Measurements from ENCODE around the gene UMODL1. TPM values are rescaled to one million over a fixed set of nuclear protein-coding genes. Genes with fewer than 3 reads are reported as not detected.
A peak's percentile ranks its signal among the peaks of the same experiment; 100 is the strongest.

UMODL1 gene
- polyA plus RNA-seq, 2 donors = 0.12 to 0.18 TPM

DNA sequence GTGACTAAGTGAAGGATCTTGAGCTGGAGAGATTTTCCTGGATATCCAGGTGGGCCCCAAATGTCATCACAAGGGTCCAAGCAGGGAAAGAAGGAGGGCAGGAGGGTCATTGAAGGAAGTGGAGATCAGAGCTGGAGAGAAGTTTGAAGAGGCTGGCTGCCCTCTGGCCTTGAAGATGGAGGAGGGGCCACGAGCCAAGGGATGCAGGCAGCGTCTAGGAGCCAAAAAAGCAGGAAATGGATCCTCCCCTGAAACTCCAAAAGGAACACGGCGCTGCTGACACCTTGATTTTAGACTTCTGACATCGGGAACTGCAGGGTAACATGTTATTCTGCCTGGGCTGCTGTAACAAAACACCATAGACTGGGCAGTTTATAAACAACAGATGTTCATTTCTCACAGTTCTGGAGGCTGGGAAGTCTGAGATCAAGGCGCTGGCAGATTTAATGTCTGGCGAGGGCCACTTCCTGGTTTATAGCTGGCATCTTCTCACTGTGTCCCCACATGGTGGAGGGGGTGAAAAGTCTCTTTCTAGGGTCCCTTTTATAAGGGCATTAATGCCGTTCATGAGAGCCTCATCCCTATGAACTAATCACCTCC lies 32.2 kb upstream of the UMODL1 start:
- no peaks in the 10 kb centered on the region for H3K27me3 ChIP-seq (ENCODE audit: control insufficient read depth in 1 of 2, insufficient read depth in 2 of 2, low read length in 2 of 2)
- no peak overlapping the region for H3K4me3 ChIP-seq (ENCODE audit: low read depth in 1 of 2, low read length in 2 of 2)
- peaks cover 0 to 14% of the 10 kb centered on the region in 2 donors for H3K4me1 ChIP-seq (ENCODE audit: control insufficient read depth in 2 of 2, insufficient read depth in 2 of 2, low read length in 1 of 2)
- no peaks in the 10 kb centered on the region for H3K36me3 ChIP-seq (ENCODE audit: control insufficient read depth in 2 of 2, insufficient read depth in 2 of 2, low read length in 1 of 2)
- H3K27ac ChIP-seq (ENCODE audit: low read depth in 2 of 2, low read length in 1 of 2) = peak overlapping the region in 1 of 2 donors; percentile 35
- 71 to 75% methylated on average over 8 of the region's 8 CpGs for WGBS, 2 donors
- H3K9me3 ChIP-seq (ENCODE audit: control insufficient read depth in 2 of 2, insufficient read depth in 1 of 2, low read depth in 1 of 2, low read length in 1 of 2) = no peaks in the 10 kb centered on the region

DNA sequence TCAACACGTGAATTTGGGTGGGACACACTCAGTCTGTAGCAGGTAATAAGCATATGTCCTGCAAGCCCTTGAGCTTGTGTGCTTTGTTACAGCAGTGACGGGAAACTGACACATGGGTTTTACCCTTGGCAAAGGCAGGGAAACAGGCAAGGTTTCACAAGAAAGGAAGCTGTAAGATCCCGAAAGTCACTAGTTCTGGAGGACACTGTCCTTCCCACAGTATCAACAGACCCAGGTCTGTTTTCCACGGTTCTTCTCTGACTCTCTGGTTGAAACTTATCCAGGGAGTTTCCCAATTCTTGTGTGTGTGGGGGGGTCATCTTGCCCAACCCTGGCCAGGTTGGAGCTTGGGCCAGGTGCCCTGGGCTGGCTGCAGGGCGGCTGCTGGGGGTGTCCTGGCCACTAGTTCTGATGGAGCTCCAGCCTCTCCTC lies 31.6 kb upstream of the UMODL1 start:
- Histone ChIP-seq H3K36me3 (ENCODE audit: control insufficient read depth in 2 of 2, insufficient read depth in 2 of 2, low read length in 1 of 2) (no peaks in the 10 kb centered on the region), H3K27me3 (ENCODE audit: control insufficient read depth in 1 of 2, insufficient read depth in 2 of 2, low read length in 2 of 2) (no peaks in the 10 kb centered on the region), H3K4me1 (ENCODE audit: control insufficient read depth in 2 of 2, insufficient read depth in 2 of 2, low read length in 1 of 2) (peaks cover 0 to 14% of the 10 kb centered on the region in 2 donors), H3K4me3 (ENCODE audit: low read depth in 1 of 2, low read length in 2 of 2) (no peak overlapping the region), H3K9me3 (ENCODE audit: control insufficient read depth in 2 of 2, insufficient read depth in 1 of 2, low read depth in 1 of 2, low read length in 1 of 2) (no peaks in the 10 kb centered on the region), H3K27ac (ENCODE audit: low read depth in 2 of 2, low read length in 1 of 2) (peak overlapping the region in 1 of 2 donors; percentile 54)
- 27 to 35% methylated on average over 5 of the region's 5 CpGs for WGBS, 2 donors

DNA sequence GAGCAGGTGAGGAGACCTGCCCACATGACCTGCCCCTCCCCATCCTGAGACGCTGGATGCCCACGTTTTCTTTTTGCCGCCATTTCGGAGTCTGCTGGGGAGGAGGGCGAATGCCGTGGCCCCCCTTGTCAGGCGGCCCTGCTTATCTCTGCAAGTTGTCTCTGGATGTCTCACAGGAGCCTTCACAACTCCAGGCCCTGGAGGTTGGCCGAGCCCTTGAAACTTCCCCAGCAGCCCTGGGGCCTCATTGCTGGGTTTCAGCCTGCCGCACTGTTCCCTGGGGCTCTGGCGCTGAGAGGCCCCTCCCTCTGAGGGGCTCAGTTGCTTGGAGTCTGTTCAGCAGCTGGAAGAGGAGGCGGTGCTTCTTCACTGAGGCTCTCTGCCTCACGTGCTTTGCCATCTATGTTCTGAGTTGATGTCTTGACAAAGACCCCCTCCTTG lies 31.2 kb upstream of the UMODL1 start:
- Histone ChIP-seq H3K36me3 (ENCODE audit: control insufficient read depth in 2 of 2, insufficient read depth in 2 of 2, low read length in 1 of 2) (no peaks in the 10 kb centered on the region), H3K4me3 (ENCODE audit: low read depth in 1 of 2, low read length in 2 of 2) (no peak overlapping the region), H3K27me3 (ENCODE audit: control insufficient read depth in 1 of 2, insufficient read depth in 2 of 2, low read length in 2 of 2) (no peaks in the 10 kb centered on the region), H3K4me1 (ENCODE audit: control insufficient read depth in 2 of 2, insufficient read depth in 2 of 2, low read length in 1 of 2) (peaks cover 0 to 14% of the 10 kb centered on the region in 2 donors), H3K27ac (ENCODE audit: low read depth in 2 of 2, low read length in 1 of 2) (peak overlapping the region; percentile 3 to 54), H3K9me3 (ENCODE audit: control insufficient read depth in 2 of 2, insufficient read depth in 1 of 2, low read depth in 1 of 2, low read length in 1 of 2) (no peaks in the 10 kb centered on the region)
- WGBS, 2 donors = 40 to 55% methylated on average over 12 of the region's 12 CpGs

- no peak overlapping the region for H3K4me3 ChIP-seq (ENCODE audit: low read depth in 1 of 2, low read length in 2 of 2)
- peak overlapping the region; percentile 3 to 56 for H3K27ac ChIP-seq (ENCODE audit: low read depth in 2 of 2, low read length in 1 of 2)
- H3K9me3 ChIP-seq (ENCODE audit: control insufficient read depth in 2 of 2, insufficient read depth in 1 of 2, low read depth in 1 of 2, low read length in 1 of 2) = no peaks in the 10 kb centered on the region
- H3K27me3 ChIP-seq (ENCODE audit: control insufficient read depth in 1 of 2, insufficient read depth in 2 of 2, low read length in 2 of 2) = no peaks in the 10 kb centered on the region
- WGBS, 2 donors = 77 to 83% methylated on average over 18 of the region's 18 CpGs
- peaks cover 0 to 14% of the 10 kb centered on the region in 2 donors for H3K4me1 ChIP-seq (ENCODE audit: control insufficient read depth in 2 of 2, insufficient read depth in 2 of 2, low read length in 1 of 2)
- no peaks in the 10 kb centered on the region for H3K36me3 ChIP-seq (ENCODE audit: control insufficient read depth in 2 of 2, insufficient read depth in 2 of 2, low read length in 1 of 2)
Observed at GRCh38 chr21:42040411-42041180, 30.5 kb upstream of the UMODL1 start.

- Histone ChIP-seq H3K27ac (ENCODE audit: low read depth in 2 of 2, low read length in 1 of 2) (no peak overlapping the region), H3K9me3 (ENCODE audit: control insufficient read depth in 2 of 2, insufficient read depth in 1 of 2, low read depth in 1 of 2, low read length in 1 of 2) (no peaks in the 10 kb centered on the region), H3K4me3 (ENCODE audit: low read depth in 1 of 2, low read length in 2 of 2) (no peak overlapping the region), H3K4me1 (ENCODE audit: control insufficient read depth in 2 of 2, insufficient read depth in 2 of 2, low read length in 1 of 2) (peaks cover 0 to 14% of the 10 kb centered on the region in 2 donors), H3K36me3 (ENCODE audit: control insufficient read depth in 2 of 2, insufficient read depth in 2 of 2, low read length in 1 of 2) (no peaks in the 10 kb centered on the region), H3K27me3 (ENCODE audit: control insufficient read depth in 1 of 2, insufficient read depth in 2 of 2, low read length in 2 of 2) (no peaks in the 10 kb centered on the region)
- WGBS, 2 donors = 95 to 97% methylated on average over 7 of the region's 7 CpGs
Observed at GRCh38 chr21:42041246-42041645, 29.9 kb upstream of the UMODL1 start.

DNA sequence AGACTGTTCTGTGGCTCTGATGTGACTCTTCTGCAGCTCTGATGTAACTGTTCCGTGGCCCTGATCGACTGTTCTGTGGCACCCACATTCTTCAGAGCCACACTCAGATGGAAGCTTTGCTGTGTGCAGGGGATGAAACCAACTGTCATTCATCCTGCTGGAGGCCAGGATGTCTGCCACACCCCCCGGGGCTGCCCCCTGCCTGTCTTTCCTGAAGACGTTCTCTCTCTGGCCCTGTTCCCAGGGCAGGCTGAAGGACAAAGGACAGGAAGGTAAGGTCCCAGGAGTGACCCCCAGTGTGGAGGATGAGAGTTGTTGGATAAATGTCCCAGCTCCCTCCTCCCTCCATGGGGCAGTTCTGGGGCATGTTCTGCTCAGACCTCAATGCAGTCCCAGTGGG lies 29.4 kb upstream of the UMODL1 start:
- Histone ChIP-seq H3K36me3 (ENCODE audit: control insufficient read depth in 2 of 2, insufficient read depth in 2 of 2, low read length in 1 of 2) (no peaks in the 10 kb centered on the region), H3K4me3 (ENCODE audit: low read depth in 1 of 2, low read length in 2 of 2) (no peak overlapping the region), H3K27ac (ENCODE audit: low read depth in 2 of 2, low read length in 1 of 2) (no peak overlapping the region), H3K27me3 (ENCODE audit: control insufficient read depth in 1 of 2, insufficient read depth in 2 of 2, low read length in 2 of 2) (no peaks in the 10 kb centered on the region), H3K9me3 (ENCODE audit: control insufficient read depth in 2 of 2, insufficient read depth in 1 of 2, low read depth in 1 of 2, low read length in 1 of 2) (no peaks in the 10 kb centered on the region), H3K4me1 (ENCODE audit: control insufficient read depth in 2 of 2, insufficient read depth in 2 of 2, low read length in 1 of 2) (peaks cover 0 to 14% of the 10 kb centered on the region in 2 donors)
- 63 to 66% methylated on average over 4 of the region's 4 CpGs for WGBS, 2 donors

DNA sequence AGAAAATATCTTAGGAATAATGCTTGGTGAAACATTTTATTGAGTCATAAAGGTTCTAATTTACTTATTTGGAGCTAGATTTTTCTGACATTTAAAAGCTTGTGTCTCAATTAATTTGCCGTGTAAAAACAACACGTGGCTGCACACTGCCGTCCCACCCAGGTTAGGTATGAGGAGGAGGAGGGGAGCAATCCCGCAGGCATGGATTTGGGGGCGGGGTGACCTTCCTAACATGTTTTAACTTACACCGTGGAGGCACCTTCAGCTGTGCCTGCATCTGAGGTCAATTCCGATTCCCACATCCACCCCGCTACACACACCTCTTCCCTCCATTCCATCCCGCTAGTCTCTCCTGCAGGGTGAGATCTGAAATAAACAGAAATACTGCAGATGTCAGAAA lies 28.5 kb upstream of the UMODL1 start:
- H3K4me1 ChIP-seq (ENCODE audit: control insufficient read depth in 2 of 2, insufficient read depth in 2 of 2, low read length in 1 of 2) = peaks cover 0 to 14% of the 10 kb centered on the region in 2 donors
- H3K27me3 ChIP-seq (ENCODE audit: control insufficient read depth in 1 of 2, insufficient read depth in 2 of 2, low read length in 2 of 2) = no peaks in the 10 kb centered on the region
- H3K9me3 ChIP-seq (ENCODE audit: control insufficient read depth in 2 of 2, insufficient read depth in 1 of 2, low read depth in 1 of 2, low read length in 1 of 2) = no peaks in the 10 kb centered on the region
- H3K27ac ChIP-seq (ENCODE audit: low read depth in 2 of 2, low read length in 1 of 2) = no peak overlapping the region
- 50 to 66% methylated on average over 9 of the region's 9 CpGs for WGBS, 2 donors
- no peak overlapping the region for H3K4me3 ChIP-seq (ENCODE audit: low read depth in 1 of 2, low read length in 2 of 2)
- no peaks in the 10 kb centered on the region for H3K36me3 ChIP-seq (ENCODE audit: control insufficient read depth in 2 of 2, insufficient read depth in 2 of 2, low read length in 1 of 2)

GRCh38 chr21:42043201-42043895 lies 27.8 kb upstream of the UMODL1 start:
- no peak overlapping the region for H3K4me3 ChIP-seq (ENCODE audit: low read depth in 1 of 2, low read length in 2 of 2)
- WGBS, 2 donors = 86 to 87% methylated on average over 16 of the region's 16 CpGs
- no peaks in the 10 kb centered on the region for H3K27me3 ChIP-seq (ENCODE audit: control insufficient read depth in 1 of 2, insufficient read depth in 2 of 2, low read length in 2 of 2)
- peaks cover 0 to 14% of the 10 kb centered on the region in 2 donors for H3K4me1 ChIP-seq (ENCODE audit: control insufficient read depth in 2 of 2, insufficient read depth in 2 of 2, low read length in 1 of 2)
- H3K36me3 ChIP-seq (ENCODE audit: control insufficient read depth in 2 of 2, insufficient read depth in 2 of 2, low read length in 1 of 2) = no peaks in the 10 kb centered on the region
- H3K27ac ChIP-seq (ENCODE audit: low read depth in 2 of 2, low read length in 1 of 2) = no peak overlapping the region
- H3K9me3 ChIP-seq (ENCODE audit: control insufficient read depth in 2 of 2, insufficient read depth in 1 of 2, low read depth in 1 of 2, low read length in 1 of 2) = no peaks in the 10 kb centered on the region

GRCh38 chr21:42043961-42044360 lies 27.2 kb upstream of the UMODL1 start:
- WGBS, 2 donors = 94 to 95% methylated on average over 17 of the region's 17 CpGs
- Histone ChIP-seq H3K36me3 (ENCODE audit: control insufficient read depth in 2 of 2, insufficient read depth in 2 of 2, low read length in 1 of 2) (no peaks in the 10 kb centered on the region), H3K9me3 (ENCODE audit: control insufficient read depth in 2 of 2, insufficient read depth in 1 of 2, low read depth in 1 of 2, low read length in 1 of 2) (no peaks in the 10 kb centered on the region), H3K27me3 (ENCODE audit: control insufficient read depth in 1 of 2, insufficient read depth in 2 of 2, low read length in 2 of 2) (no peaks in the 10 kb centered on the region), H3K4me1 (ENCODE audit: control insufficient read depth in 2 of 2, insufficient read depth in 2 of 2, low read length in 1 of 2) (peaks cover 0 to 14% of the 10 kb centered on the region in 2 donors), H3K4me3 (ENCODE audit: low read depth in 1 of 2, low read length in 2 of 2) (no peak overlapping the region), H3K27ac (ENCODE audit: low read depth in 2 of 2, low read length in 1 of 2) (no peak overlapping the region)

Data from esophagus (tissue), 2 donors.